HG02763 (cell line): ENCODE data around the gene KRTAP19-6.
"Not testable (repeated sequence)": the region's sequence is repeated elsewhere in the genome, so short reads cannot be mapped to it uniquely, and the experiment has no call there.

Experiments used
- ATAC-seq: cut with Tn5 transposase; IDR thresholded peaks from one replicate; pipeline ENCODE4 v1.9.1; 2021; ENCODE audit warnings: mild to moderate bottlenecking, moderate library complexity; ENCODE audit not compliant: unreplicated experiment

KRTAP19-6 gene

GRCh38 chr21:30541764-30542163, at the start of gene KRTAP19-6:
KRTAP19-6 (minus strand) TSS chr21:30541864; CDS start chr21:30541833, 31 bp downstream.
- ATAC-seq: no peak

DNA sequence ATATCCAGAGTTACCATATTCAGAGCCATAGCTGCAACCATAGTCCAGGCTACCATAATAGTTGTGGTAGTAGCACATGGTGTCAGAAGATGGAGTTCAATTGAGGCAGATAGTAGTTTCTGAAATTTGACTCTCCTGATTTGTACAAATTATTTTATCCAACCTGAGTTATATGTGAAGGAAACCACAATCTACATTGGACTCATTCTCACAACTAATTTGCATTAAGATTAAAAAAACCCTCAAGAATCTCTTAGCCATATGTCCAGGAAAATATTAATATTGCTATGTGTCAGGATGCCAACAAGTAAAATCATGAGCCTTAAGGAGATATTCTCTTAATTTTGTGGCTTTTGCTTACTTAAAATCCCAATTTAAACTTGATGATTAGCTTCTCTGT, 48.6 kb upstream of the KRTAP19-6 start, which contains the start of gene KRTAP22-2:
TSS of gene KRTAP22-2 (minus strand) at position 101 of the 400 bp plus-strand sequence.
- ATAC-seq: no peak

DNA sequence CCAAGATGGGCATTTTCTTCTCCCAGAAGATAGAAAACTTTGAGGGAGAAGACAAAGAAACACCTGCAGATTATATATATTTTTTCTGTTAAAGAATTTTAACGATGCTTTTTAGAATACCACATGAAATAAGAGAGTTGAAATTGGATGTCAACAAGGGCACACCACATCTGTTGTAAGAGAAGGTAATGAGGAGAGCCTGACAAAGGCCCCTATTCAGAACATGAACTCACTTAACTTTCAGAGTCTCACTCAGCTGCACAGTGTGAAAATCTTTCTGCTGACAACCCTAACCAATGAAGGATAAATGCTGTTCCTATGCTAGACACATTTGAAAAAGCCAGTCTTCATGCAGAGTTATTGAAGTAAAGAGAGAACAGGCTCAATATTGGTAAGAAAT, 41.2 kb upstream of the KRTAP19-6 start:
- no peak for ATAC-seq

DNA sequence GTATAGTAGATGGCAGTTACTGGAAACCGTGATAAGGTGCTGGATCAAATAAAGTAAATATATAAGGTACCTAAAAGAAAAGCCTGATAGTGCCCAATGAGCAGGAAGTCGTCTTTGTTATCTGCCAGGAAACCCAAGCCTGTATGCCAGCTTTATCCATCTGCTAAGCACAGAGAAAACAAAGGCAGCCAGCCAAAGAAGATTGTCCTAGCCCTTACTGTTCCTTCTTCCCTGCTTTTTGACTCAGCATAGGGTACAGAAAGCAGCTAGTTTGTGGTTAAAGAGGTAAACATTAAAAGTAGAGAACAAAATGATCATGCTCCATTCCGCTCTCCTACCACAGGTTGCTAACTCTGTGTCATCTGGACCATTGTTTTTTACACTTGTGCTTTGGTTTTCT, 38.5 kb upstream of the KRTAP19-6 start:
- no peak for ATAC-seq

GRCh38 chr21:30579346-30579745, 37.7 kb upstream of the KRTAP19-6 start:
- ATAC-seq: no peak

DNA sequence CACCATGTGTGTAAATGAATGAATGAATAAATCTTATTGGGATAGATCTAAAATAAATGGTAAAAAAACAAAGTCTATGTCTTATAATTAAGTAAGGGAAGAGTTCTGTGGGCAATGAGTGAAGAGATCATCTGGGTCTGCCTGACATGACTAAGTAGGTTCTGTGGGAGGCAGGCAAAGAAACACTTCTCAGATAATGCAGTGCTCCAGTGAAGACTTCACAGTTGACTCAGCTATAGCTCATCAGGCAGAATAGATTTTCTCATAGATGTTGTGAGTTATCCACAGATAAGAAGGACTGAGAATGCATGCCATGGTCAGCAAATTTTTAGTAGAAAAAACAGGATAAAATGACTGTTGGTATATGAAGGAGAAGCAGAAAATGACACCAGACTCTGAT, 36.1 kb upstream of the KRTAP19-6 start:
- no peak for ATAC-seq

DNA sequence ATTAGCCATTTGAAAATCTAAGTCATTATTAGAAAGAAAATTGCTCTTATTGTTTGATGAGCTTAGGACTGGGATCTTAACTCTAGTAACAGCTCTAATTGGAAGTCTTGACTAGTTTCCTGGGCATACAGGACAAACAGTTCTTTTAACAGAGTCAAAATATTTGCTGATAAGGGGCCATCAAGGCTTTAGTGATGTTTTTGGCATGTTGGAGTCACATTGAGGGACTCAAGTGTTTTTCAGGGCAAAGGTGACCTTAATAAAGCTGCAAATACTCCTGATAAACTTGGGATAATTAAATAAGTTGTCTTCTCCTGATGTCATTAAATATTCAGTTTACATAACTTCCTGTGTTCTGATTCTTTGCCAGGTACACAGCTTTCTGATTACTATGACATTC, 26.0 kb upstream of the KRTAP19-6 start:
- ATAC-seq: no peak

DNA sequence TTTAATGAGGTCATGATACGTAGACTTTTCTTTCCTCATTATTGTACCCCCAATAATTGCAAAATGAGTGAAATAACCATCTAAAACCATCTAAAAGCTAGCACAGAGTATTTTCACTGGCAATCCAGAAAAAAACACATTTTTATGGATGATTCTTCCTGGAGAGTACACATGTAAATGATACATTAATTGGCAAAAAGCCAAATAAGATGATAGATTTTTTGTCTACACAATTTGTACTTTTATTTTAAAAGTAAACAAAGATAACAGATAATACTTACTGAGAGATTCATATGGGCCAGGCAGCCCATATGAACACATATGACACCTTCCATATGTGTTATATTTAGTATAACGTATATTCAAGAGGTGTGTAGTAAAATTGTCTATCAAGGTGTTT, 22.0 kb upstream of the KRTAP19-6 start:
- ATAC-seq: no peak

DNA sequence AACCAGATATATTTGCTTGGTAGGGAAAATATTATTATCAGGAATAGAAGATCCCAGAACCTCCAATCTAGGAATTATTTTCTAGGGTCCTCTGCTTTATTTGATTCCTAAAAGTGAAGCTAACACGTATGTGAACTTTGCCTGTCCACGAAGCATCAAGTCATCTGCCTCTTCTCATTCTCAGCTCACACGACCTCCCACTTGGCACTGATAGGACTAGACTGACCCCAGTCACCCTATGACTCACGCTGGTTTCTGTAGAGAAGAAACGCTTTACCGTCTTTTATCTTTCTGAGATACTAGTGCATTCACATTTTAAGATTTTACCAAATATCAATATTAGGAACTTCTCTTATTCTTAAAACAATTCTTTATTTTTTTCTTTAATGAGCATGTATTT, 21.4 kb upstream of the KRTAP19-6 start:
- ATAC-seq: no peak

GRCh38 chr21:30561957-30562356, 20.3 kb upstream of the KRTAP19-6 start:
- ATAC-seq: no peak

- no peak for ATAC-seq
These were observed 19.7 kb upstream of the KRTAP19-6 start, which contains the start of gene KRTAP19-7 for GRCh38 chr21:30561264-30561895. KRTAP19-7 (minus strand) TSS chr21:30561314; CDS start chr21:30561289, 25 bp downstream.

DNA sequence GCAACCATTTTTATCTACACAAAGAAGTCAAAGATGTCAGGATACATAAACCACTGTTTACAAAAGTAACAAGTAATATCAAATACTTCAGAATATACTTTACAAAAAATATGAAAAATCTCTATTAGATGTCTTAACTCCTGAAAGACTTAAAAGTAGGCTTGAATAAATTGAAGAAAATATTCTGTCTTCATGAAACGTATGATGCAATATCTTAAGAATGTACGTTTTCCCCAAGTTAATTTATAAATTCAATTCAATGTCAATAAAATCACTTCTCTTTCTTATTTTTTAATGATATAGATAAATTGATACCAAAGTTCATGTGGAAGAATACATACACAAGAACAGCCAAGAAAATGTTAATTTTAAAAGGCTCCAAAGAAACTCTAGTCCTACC, 13.4 kb upstream of the KRTAP19-6 start:
- ATAC-seq: no peak

GRCh38 chr21:30552782-30553181, 11.1 kb upstream of the KRTAP19-6 start:
- no peak for ATAC-seq

- ATAC-seq: no peak
These were observed 22.8 kb downstream of the KRTAP19-6 start for GRCh38 chr21:30518876-30519275.

DNA sequence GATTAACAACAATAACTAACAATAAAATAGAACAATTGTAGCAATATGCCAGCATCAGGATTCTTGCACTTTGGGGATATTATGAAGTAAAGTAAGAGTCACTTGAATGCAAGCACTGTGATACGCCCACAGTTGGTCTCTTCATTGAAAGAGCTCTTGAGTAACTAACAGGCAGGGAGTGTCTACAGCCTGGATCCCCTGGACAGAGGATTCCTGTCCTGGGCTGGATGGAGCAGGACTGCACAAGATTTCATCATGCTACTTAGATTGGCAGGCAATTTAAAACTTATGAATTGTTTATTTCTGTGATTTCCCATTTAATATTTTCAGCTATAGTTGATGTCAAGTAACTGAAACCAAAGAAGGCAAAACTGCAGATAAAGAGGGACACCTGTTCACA, 26.0 kb downstream of the KRTAP19-6 start:
- no peak for ATAC-seq

DNA sequence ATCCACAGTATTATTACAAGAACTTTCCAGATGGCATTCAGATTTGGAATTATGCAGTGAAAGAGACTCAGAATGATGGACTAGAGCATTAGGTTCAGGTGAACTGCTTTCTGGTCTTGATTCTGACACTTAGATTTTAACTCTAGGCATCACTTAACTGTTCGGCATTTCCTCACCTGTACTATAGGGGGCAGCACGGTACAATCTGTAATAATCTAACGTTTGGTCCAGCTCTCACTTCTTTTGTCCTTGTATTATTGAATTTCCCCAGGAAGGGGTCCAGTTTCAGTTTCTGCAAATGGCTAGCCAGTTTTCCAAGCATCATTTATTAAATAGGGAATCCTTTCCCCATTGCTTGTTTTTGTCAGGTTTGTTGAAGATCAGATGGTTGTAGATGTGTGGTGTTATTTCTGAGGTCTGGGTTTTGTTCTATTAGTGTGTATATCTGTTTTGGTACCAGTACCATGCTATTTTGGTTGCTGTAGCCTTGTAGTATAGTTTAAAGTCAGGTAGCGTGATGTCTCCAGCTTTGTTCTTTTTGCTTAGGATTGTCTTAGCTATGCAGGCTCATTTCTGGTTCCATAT, 36.0 kb downstream of the KRTAP19-6 start:
- not testable (repeated sequence) for ATAC-seq

GRCh38 chr21:30502041-30502440, 39.6 kb downstream of the KRTAP19-6 start, which contains the start of gene KRTAP19-5:
KRTAP19-5 (minus strand) TSS chr21:30502141; CDS start chr21:30502090, 51 bp downstream.
- no peak for ATAC-seq

DNA sequence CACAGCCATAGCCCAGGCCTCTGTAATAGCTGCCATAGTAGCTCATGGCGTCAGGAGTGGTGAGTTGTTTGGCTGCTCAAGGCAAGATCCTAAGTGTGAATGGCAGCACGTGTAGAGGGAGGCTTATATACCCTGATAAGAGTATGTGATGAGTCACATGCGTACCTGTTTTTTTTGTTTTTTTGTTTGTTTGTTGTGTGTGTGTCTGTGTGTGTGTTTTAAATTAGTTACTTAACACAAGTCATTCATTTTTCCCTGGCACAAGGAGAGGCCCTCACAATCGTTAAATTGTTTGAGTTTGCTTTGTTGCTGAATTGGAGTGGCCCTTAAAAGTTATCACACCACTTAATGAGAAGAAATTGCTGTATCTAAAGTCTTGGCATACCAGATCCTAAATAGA, 44.6 kb downstream of the KRTAP19-6 start, which contains the start of gene KRTAP19-4:
TSS of gene KRTAP19-4 (minus strand) at position 101 of the 400 bp plus-strand sequence. CDS start at position 46, 55 bp downstream.
- no peak for ATAC-seq

DNA sequence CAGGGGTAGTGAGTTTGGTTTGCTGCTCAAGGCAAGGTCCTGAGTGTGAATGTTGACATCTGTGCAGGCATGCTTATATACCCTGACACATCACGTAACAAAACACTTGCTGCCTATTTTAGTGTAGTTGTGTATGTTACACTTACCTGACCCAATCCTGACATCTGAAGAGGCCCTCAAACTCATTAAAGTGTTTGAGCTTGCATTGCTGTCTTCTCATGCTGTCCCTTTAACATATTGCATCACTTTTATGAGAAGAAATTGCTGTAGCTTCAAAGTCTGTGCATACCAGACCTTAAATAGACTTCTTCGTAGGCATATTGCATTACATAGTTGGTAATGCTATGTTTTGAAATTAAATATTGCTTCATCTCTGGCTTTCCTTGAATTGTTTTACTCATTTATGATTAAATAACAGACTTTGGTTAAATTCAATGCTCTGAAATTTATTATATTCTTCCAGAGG, 49.7 kb downstream of the KRTAP19-6 start, which contains the start of gene KRTAP19-3:
TSS of gene KRTAP19-3 (minus strand) at position 51 of the 466 bp plus-strand sequence. CDS start 56 bp downstream, outside the sequence.
- ATAC-seq: no peak
